Activated CD8-positive, alpha-beta T cell treated with anti-CD3 and anti-CD28 coated beads, Interleukin-2, amount 10 ng/mL, durations not matched to agents 7 days and 5 days (primary cell): ENCODE data around the gene RPL10. TPM values are rescaled to one million over a fixed set of nuclear protein-coding genes. Genes with fewer than 3 reads are reported as not detected.

Source experiments
- ATAC-seq: fragments of 150-1000 bp; cut with Tn5 transposase; one replicate; pipeline ENCODE4 v1.10.0; 2021; ENCODE audit warnings: moderate library complexity
- CTCF ChIA-PET: fragments of 350-600 bp; sonication (Branson Sonifier 250); formaldehyde crosslinking; loops from one replicate; lab custom pipeline; 2021; ENCODE audit warnings: antibody characterized with exemption; lab: Charles Lee
- POLR2A ChIA-PET: fragments of 350-600 bp; sonication (Branson Sonifier 250); formaldehyde crosslinking; loops from one replicate; lab custom pipeline; 2021; ENCODE audit warnings: antibody characterized with exemption; lab: Charles Lee
- DNase-seq: peaks from one replicate; pipeline ENCODE4 v3.0.0-alpha.2; 2020
- H3K27ac Mint-ChIP-seq: one replicate; pipeline ENCODE4 v1.8.0; 2021; ENCODE audit warnings: mild to moderate bottlenecking, mixed read lengths
- H3K27me3 Mint-ChIP-seq: one replicate; pipeline ENCODE4 v1.8.0; 2021; ENCODE audit warnings: low read depth, mixed read lengths
- H3K36me3 Mint-ChIP-seq: one replicate; pipeline ENCODE4 v1.8.0; 2021; ENCODE audit warnings: low read depth, mixed read lengths
- H3K4me1 Mint-ChIP-seq: one replicate; pipeline ENCODE4 v1.8.0; 2021; ENCODE audit warnings: low read depth, mixed read lengths
- H3K4me3 Mint-ChIP-seq: one replicate; pipeline ENCODE4 v1.8.0; 2021; ENCODE audit warnings: mild to moderate bottlenecking, mixed read lengths
- H3K9me3 Mint-ChIP-seq: one replicate; pipeline ENCODE4 v1.8.0; 2022; ENCODE audit warnings: mixed read lengths; ENCODE audit not compliant: insufficient read depth
- total RNA-seq, 2 experiments: library from RNA; stranded (reverse); gene quantifications; one replicate each; pipeline ENCODE4 v1.2.3, GENCODE V29; 2021

RPL10 gene
- total RNA-seq, 2 experiments from 2014 or later = 2,758 to 2,862 TPM

DNA sequence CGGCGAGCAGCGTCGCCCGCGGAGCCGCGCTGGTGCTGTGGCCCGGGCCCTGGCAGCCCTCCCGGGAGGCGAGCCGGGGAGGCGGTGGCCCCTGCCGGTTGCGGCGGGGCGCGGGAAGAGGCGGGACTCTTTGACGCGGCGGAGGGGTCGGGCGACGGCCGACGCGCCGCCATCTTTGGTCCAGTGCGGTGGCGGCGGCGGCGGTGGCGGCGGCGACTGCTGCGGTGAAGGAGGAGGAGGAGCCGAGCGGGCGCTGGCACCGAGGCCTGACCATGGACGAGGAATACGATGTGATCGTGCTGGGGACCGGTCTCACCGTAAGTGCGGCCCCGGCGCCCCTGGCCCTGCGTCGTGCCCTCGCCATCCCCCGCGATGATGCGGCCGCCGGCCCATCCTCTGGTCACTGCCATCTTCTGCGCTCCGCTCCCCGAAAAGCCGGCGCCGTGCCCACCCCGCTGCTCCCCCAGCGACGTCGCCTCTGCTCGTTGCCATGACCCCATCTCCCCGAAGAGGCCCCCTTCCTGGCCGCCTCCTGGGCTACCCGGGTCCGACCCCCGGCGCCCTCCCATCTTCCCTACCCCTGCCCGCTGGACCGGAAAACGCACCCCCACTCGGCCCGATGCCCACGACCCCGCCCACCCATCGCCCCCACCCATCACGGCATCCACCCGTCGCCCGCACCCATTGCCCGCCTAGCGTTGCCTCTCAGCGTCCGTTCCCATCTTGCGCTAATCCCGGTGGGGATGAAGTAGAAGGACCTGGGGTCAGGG lies 39.0 kb downstream of the RPL10 start, which contains the start of gene GDI1:
TSS of gene GDI1 (plus strand) at position 172 of the 770 bp plus-strand sequence. CDS start at position 273, 101 bp downstream.
- peak; percentile 54 for DNase-seq
- H3K4me1 Mint-ChIP-seq = peaks cover 22% of the 10 kb centered on the region
- peak within 1 kb of the TSS; percentile 80 for H3K4me3 Mint-ChIP-seq
- POLR2A ChIA-PET = no interaction called here
- CTCF ChIA-PET = no interaction called here
- peak within 1 kb of the TSS; percentile 88 for H3K27ac Mint-ChIP-seq
- H3K9me3 Mint-ChIP-seq = no peaks in the 10 kb centered on the region
- peaks cover 37% of the 10 kb centered on the region for H3K36me3 Mint-ChIP-seq
- ATAC-seq = peak; percentile 66
- H3K27me3 Mint-ChIP-seq = no peaks in the 10 kb centered on the region

- DNase-seq (no peak), ATAC-seq (no peak)
- peak overlapping the region; percentile 84 for H3K27ac Mint-ChIP-seq
- ChIA-PET CTCF (no interaction called here), POLR2A (no interaction called here)
- H3K4me3 Mint-ChIP-seq = peak overlapping the region; percentile 80
- H3K9me3 Mint-ChIP-seq = no peaks in the 10 kb centered on the region
- no peaks in the 10 kb centered on the region for H3K27me3 Mint-ChIP-seq
- peaks cover 38% of the 10 kb centered on the region for H3K36me3 Mint-ChIP-seq
- peaks cover 23% of the 10 kb centered on the region for H3K4me1 Mint-ChIP-seq
Measured at GRCh38 chrX:154437971-154438893, 40.1 kb downstream of the RPL10 start.

- peaks cover 26% of the 10 kb centered on the region for H3K4me1 Mint-ChIP-seq
- no peaks in the 10 kb centered on the region for H3K27me3 Mint-ChIP-seq
- no peaks in the 10 kb centered on the region for H3K9me3 Mint-ChIP-seq
- DNase-seq (no peak), ATAC-seq (no peak)
- ChIA-PET POLR2A (interaction anchor here (1.2 kb wide), 1 partner anchor 87 kb away, joined by 4 read pairs; no protein-coding TSS in a partner anchor), CTCF (no interaction called here)
- no peak overlapping the region for H3K4me3 Mint-ChIP-seq
- peaks cover 32% of the 10 kb centered on the region for H3K36me3 Mint-ChIP-seq
- no peak overlapping the region for H3K27ac Mint-ChIP-seq
Measured at GRCh38 chrX:154439841-154440240, 41.7 kb downstream of the RPL10 start.

DNA sequence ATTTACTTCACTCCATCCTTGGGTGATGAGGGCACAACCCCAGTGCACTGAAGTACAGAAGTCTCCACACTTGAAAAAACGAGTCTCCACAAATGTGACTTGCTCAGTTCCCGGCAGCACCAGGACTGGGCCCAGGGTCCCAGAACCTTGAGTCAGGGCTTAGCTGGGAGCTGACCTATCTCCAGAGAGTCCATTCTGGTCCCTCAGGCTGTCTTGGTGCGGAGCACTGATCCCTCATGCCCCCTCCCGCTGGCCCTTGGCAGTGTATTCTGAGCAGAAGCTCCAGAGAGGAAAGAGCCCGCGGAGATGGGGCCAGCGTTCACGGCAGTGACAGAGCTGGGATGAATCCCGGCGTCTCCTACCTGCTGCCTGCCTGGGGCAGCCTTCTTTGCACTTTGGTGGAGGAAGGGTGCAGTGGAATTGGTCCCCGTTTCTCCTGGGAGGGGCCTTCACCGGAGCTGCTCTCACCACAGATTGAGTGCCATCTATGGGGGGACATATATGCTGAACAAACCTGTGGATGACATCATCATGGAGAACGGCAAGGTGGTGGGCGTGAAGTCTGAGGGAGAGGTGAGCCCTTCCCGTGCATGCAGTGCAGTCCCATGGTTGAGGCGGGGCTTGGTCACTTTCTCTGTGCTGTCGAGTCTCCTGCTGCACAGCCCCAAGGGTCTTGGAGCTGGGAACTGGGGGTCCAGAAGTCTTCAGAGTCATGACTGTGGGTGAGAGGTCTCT lies 42.6 kb downstream of the RPL10 start:
- ChIA-PET CTCF (interaction anchor here (0.6 kb wide), 1 partner anchor 281 kb away, joined by 3 read pairs; no protein-coding TSS in a partner anchor), POLR2A (interaction anchor here (1.2 kb wide), 1 partner anchor 86 kb away, joined by 4 read pairs; no protein-coding TSS in a partner anchor)
- H3K4me1 Mint-ChIP-seq = peaks cover 27% of the 10 kb centered on the region
- DNase-seq (no peak), ATAC-seq (no peak)
- H3K36me3 Mint-ChIP-seq = peaks cover 29% of the 10 kb centered on the region
- H3K4me3 Mint-ChIP-seq = no peak overlapping the region
- peak overlapping the region; percentile 34 for H3K27ac Mint-ChIP-seq
- no peaks in the 10 kb centered on the region for H3K9me3 Mint-ChIP-seq
- H3K27me3 Mint-ChIP-seq = no peaks in the 10 kb centered on the region

DNA sequence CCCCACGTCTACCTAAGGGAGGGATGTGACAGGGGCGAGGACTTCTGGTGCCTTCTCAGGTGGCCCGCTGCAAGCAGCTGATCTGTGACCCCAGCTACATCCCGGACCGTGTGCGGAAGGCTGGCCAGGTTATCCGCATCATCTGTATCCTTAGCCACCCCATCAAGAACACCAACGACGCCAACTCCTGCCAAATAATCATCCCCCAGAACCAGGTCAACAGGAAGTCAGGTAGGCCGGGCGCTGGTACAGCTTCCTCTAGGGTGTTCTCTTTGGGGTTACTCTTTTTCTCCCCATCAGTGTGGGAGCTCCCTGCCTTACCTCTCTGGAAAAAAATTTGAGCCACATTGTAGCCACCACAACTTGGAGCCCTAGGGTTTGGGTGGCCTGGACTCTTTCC lies 43.4 kb downstream of the RPL10 start:
- POLR2A ChIA-PET = interaction anchor here (1.0 kb wide), 1 partner anchor 43 kb away, joined by 3 read pairs; the partner anchor contains the start of gene RPL10
- Mint-ChIP-seq H3K9me3 (no peaks in the 10 kb centered on the region), H3K36me3 (peaks cover 27% of the 10 kb centered on the region), H3K4me3 (no peak overlapping the region), H3K27me3 (no peaks in the 10 kb centered on the region), H3K27ac (peak overlapping the region; percentile 66), H3K4me1 (peaks cover 28% of the 10 kb centered on the region)
- CTCF ChIA-PET = no interaction called here
- ATAC-seq (no peak), DNase-seq (no peak)

DNA sequence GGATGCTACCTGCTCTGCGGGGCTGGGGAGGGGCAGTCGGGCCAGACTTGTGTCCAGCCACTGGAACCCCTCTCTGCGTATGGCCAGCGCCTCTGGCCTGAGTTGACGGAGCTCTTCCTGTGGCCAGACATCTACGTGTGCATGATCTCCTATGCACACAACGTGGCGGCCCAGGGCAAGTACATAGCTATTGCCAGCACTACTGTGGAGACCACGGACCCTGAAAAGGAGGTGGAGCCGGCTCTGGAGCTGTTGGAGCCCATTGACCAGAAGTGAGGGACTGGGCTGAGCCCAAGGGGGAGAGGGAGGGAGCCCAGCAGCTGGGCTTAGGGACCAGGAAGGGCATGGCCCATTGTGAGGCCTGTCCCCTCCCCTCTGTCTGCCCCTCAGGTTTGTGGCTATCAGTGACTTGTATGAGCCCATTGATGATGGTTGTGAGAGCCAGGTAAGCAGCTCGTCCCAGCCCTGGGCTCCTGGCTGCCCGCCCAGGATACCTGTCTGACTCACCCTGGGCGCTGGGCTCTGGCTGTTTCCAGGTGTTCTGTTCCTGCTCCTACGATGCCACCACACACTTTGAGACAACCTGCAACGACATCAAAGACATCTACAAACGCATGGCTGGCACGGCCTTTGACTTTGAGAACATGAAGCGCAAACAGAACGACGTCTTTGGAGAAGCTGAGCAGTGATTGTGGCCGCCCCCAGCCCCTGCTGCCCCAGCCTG lies 44.0 kb downstream of the RPL10 start:
- Mint-ChIP-seq H3K4me1 (peaks cover 28% of the 10 kb centered on the region), H3K9me3 (no peaks in the 10 kb centered on the region), H3K27me3 (no peaks in the 10 kb centered on the region), H3K4me3 (no peak overlapping the region), H3K27ac (peak overlapping the region; percentile 66), H3K36me3 (peaks cover 29% of the 10 kb centered on the region)
- ChIA-PET CTCF (no interaction called here), POLR2A (interaction anchor here (1.0 kb wide), 1 partner anchor 43 kb away, joined by 3 read pairs; the partner anchor contains the start of gene RPL10)
- no peak for DNase-seq
- ATAC-seq = no peak

DNA sequence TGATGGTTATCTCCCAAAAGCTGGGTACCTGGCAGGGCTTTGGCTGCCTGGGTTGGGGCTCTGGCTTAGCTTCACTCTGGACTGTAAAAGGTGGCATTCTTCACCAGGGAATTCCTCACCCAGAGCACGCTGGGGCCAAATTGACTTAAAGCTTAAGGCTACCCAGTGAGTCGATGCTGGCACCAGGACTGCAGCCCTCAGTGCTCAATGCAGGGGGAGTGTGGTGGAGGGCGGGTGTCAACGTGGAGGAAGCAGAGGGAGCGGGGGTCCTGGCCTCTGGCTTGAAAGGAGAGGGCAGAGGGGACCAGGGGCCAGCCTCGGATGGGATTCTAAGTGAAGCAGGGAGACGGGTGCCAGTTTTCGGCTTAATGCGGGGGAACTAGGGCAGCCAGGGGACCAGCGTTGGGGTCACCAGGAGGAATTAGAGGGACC lies 45.3 kb downstream of the RPL10 start:
- peak overlapping the region; percentile 77 for H3K27ac Mint-ChIP-seq
- H3K4me1 Mint-ChIP-seq = peaks cover 24% of the 10 kb centered on the region
- H3K36me3 Mint-ChIP-seq = peaks cover 26% of the 10 kb centered on the region
- DNase-seq (no peak), ATAC-seq (peak; percentile 18)
- peak overlapping the region; percentile 63 for H3K4me3 Mint-ChIP-seq
- no peaks in the 10 kb centered on the region for H3K27me3 Mint-ChIP-seq
- no peaks in the 10 kb centered on the region for H3K9me3 Mint-ChIP-seq
- ChIA-PET CTCF (no interaction called here), POLR2A (interaction anchor here (0.6 kb wide), 1 partner anchor 15 kb away, joined by 3 read pairs; no protein-coding TSS in a partner anchor)

DNA sequence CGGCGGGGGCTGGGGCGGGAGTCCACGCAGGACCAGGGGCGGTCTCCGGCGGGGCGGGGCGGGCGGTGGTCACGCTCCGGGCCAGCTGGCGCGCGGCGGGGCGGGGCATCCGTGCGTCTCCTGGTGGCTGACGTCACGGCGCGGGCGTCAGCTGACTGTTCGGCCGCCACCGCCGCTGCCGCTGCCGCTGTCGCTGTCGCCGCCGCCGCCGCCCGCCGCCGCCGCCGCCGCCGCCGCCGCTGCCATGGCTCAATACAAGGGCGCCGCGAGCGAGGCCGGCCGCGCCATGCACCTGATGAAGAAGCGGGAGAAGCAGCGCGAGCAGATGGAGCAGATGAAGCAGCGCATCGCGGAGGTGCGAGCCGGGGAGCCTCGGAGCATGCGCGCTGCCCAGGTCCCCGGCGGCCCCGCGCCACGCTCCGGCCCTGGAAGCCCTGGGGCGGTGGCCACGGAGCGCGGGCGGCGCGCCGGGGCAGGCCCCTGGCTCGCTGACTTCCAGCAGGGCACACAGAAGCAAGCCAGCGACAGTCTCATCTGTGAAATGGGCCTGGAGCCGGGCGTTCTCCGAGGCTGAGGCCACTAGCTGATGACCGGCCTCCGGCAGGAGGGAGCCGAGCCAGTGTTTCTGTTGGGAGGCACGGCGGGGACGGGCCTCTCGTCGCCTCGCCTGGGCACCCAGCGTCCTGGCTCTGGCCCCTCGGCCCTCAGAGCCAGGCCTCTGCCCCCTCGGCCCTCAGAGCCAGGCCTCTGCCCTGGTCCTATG lies 46.0 kb downstream of the RPL10 start, which contains the start of gene FAM50A:
TSS of gene FAM50A (plus strand) at position 150 of the 763 bp plus-strand sequence. CDS start at position 245, 95 bp downstream.
- POLR2A ChIA-PET = interaction anchor here (0.6 to 1.0 kb wide), 2 partner anchors 15 to 46 kb away, joined by 3 to 4 read pairs; no protein-coding TSS in a partner anchor
- Mint-ChIP-seq H3K9me3 (no peaks in the 10 kb centered on the region), H3K27ac (peak within 1 kb of the TSS; percentile 77), H3K4me1 (peaks cover 23% of the 10 kb centered on the region), H3K4me3 (peak within 1 kb of the TSS; percentile 63), H3K36me3 (peaks cover 23% of the 10 kb centered on the region), H3K27me3 (no peaks in the 10 kb centered on the region)
- peak; percentile 80 for ATAC-seq
- CTCF ChIA-PET = no interaction called here
- DNase-seq = peak; percentile 76

GRCh38 chrX:154444755-154445246 lies 46.6 kb downstream of the RPL10 start:
- Mint-ChIP-seq H3K4me1 (peaks cover 23% of the 10 kb centered on the region), H3K36me3 (peaks cover 22% of the 10 kb centered on the region), H3K9me3 (no peaks in the 10 kb centered on the region), H3K27me3 (no peaks in the 10 kb centered on the region), H3K4me3 (peak overlapping the region; percentile 53), H3K27ac (peak overlapping the region; percentile 43)
- ATAC-seq (no peak), DNase-seq (no peak)
- ChIA-PET POLR2A (interaction anchor here (1.0 to 1.4 kb wide), 2 partner anchors 17 to 45 kb away, joined by 3 to 4 read pairs; partner anchors contain the start of gene ATP6AP1), CTCF (no interaction called here)

DNA sequence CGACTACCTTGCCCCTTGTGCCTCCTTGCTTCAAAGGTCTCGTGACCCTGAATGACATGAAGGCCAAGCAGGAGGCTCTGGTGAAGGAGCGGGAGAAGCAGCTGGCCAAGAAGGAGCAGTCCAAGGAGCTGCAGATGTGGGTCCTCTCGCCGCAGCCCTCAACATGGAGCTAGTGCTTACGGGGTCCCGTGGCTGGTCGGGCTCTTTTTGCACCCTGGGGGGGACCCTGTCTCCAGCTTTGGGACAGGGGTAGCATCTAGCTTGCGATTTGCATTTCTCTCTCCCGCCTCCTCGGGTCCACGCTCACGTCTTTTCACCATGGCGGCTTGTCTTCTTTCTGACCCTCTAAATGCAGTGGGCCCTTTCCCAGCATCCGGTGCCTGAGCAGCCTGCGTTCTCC lies 47.6 kb downstream of the RPL10 start:
- DNase-seq (no peak), ATAC-seq (no peak)
- Mint-ChIP-seq H3K4me1 (peaks cover 18% of the 10 kb centered on the region), H3K9me3 (no peaks in the 10 kb centered on the region), H3K27ac (no peak overlapping the region), H3K27me3 (no peaks in the 10 kb centered on the region), H3K36me3 (peaks cover 17% of the 10 kb centered on the region), H3K4me3 (no peak overlapping the region)
- CTCF ChIA-PET = no interaction called here
- POLR2A ChIA-PET = interaction anchor here (1.4 kb wide), 1 partner anchor 18 kb away, joined by 3 read pairs; the partner anchor contains the start of gene ATP6AP1
